Myocyte (in vitro differentiated cells): Measurements from ENCODE around the gene BICDL1. TPM values are rescaled to one million over a fixed set of nuclear protein-coding genes. Genes with fewer than 3 reads are reported as not detected.
"Not testable (repeated sequence)": the region's sequence is repeated elsewhere in the genome, so short reads cannot be mapped to it uniquely, and the experiment has no call there.

Experiments
- DNase-seq: peaks from one replicate; pipeline ENCODE4 v3.0.0-alpha.2; 2012; ENCODE audit warnings: low read depth
- polyA plus RNA-seq: library from polyadenylated mRNA; unstranded; fragments of >200 nt; gene quantifications from one replicate; pipeline ENCODE4 v1.2.1, GENCODE V29; 2012; ENCODE audit warnings: missing spikeins
- total RNA-seq: library from RNA; depleted of rRNA; stranded (reverse); fragments of >200 nt; gene quantifications from 2 replicates; pipeline ENCODE4 v1.2.3, GENCODE V29; 2014

BICDL1 gene
- 0.88 and 2.5 TPM in 2 replicates for total RNA-seq
- polyA plus RNA-seq = 1.5 TPM

DNA sequence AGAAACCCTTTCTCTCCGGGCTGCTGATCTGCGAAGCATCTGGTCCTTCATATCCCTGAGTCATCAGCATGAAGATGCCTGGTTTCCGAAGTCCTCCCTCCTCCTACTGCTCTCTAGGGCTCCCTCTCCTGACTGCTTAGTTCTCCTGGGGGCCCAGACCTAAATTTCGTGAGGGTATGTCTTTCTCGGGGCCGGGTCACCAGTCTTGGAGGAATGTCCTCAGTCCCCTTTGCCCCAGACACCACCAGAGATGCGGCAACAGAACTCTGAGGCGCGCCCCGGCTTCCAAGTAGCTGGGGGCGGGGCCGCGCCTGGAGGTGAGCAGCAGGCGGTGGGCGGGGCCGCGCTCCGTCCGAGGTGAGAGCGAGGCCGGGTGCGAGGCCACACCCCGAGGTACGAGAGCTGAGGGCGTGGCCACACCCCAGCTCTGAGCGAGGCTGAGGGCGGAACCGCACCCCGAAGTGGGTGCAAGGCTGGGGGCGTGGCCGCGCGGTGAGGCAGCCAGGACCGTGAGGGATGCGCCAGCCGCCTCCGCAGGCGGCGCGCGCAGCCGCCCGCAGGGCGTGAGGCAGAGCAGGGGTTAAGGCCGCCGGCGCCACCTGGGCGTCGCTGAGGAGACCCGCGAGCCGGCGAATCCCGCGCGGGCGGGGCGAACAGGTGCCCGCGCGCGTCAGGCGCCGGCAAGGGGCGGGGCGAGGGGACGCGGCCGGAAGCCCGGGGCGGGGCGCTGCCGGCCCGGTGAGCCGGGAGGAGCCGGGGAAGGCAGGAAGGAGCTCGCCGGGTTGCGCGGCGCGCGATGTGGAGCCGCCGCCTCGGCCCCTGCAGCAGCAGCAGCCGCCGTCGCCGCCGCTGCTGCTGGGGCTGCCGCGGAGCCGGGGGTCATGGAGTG, at the start of gene BICDL1:
BICDL1 (plus strand) TSS at position 765 of the 889 bp plus-strand sequence. CDS start 633 bp downstream, outside the sequence.
- peak; percentile 48 for DNase-seq

DNA sequence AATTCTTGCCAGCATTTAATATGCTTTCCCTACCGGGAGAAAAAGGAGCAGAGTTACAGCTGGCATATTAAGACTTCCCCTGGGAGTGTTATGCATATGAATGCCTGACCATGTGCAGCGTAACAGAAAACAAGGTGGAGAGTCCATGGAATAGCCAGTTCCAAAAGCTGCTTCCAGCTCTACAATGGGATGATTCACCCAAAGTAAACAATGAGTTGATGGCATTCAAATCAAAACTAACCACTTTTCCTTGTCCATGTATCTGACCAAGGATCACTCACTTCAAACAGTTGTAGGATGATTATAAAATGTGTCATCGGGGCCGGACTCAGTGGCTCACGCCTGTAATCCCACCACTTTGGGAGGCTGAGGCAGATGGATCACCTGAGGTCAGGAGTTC, 48.1 kb upstream of the BICDL1 start:
- peak; percentile 48 for DNase-seq

- peak; percentile 72 for DNase-seq
Observed at GRCh38 chr12:119942386-119942785, 46.6 kb upstream of the BICDL1 start.

DNA sequence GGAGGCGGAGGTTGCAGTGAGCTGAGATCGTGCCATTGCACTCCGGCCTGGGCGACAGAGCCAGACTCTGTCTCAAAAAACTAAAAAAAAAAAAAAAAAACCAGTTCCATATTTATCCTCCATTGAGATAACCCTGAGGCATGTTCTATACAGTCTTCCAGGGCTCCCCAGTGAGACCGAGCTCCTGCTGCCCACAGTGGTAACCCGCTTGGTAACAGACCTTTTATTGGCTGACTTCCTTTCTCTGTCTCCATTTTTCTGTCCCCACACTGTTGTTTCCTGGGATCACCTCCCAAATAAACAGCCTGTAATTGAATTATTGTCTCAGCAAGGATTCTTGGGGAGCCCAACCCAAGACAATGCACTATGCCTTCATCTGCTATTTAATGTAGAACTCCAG, 42.8 kb upstream of the BICDL1 start:
- DNase-seq = no peak

- DNase-seq = no peak
Observed at GRCh38 chr12:119949145-119949544, 39.9 kb upstream of the BICDL1 start.

- no peak for DNase-seq
Observed at GRCh38 chr12:119949594-119949993, 39.4 kb upstream of the BICDL1 start.

DNA sequence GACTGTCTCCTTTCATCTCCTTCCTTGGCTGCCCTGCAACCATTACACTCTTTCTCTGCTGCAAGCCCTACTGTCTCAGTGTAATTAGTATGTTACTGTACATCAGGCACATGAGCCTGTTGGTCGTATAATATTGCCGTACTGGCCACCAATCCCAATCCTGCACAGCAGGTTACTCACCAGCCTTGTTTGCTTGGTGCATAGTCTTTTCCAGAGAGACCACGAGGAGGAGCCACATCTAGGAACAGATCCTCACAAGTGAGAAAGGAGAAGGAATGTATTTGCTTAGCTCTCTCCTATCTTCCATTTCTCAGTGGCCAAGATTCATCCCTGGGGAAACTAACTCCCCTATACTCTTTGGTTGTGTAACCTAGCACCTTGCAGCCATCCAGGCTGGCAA, 33.0 kb upstream of the BICDL1 start:
- DNase-seq = no peak

- no peak for DNase-seq
Observed at GRCh38 chr12:119957135-119957534, 31.9 kb upstream of the BICDL1 start.

DNA sequence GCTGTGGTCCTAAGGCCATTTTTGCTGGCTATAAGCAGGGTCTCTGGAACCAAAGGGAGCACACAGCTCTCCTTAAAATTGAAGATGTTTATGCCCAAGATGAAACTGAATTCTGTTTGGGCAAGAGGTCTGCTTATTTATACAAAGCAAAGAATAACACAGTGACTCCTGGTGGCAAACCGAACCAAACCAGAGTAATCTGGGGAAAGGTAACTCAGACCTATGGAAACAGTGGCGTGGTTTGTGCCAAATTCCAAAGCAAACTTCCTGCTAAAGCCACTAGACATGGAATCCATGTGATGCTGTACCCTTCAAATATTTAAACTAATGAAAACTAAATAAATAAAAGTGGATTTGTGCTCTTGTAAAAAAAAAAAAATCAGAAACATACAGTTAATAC, 29.6 kb upstream of the BICDL1 start:
- no peak for DNase-seq

DNA sequence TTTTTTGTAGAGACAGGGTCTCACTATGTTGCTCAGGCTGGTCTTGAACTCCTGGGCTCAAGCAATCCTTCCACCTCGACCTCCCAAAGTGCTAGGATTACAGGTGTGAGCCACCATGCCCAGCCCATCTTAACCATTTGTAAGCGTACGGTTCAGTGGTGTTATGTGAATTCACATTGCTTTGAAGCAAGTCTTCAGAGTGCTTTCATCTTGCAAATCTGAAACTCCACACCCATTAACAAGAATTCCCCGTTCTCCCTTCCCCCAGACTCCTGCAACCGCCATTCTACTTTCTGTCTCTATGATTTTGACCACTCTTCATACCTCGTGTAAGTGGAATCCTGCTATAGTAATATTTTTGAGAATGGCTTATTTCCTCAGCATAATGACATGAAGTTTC, 24.9 kb upstream of the BICDL1 start:
- no peak for DNase-seq

DNA sequence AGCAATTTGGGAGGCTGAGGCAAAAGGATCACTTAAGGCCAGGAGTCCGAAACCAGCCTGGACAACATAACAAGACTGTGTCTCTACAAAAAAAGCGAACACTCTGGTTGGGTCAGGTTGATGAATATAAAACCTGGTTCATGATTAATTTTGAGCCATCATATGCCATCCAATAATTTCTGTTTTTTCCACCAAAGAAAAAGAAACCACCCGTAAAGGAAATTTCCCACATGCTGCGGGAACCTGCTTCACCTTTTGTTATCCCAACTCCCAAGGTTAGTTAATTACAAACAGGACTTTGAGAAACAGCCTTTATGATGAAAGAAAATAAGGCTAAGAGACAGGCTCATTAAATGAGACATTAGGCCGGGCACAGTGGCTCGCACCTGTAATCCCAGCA, 24.1 kb upstream of the BICDL1 start:
- no peak for DNase-seq

DNA sequence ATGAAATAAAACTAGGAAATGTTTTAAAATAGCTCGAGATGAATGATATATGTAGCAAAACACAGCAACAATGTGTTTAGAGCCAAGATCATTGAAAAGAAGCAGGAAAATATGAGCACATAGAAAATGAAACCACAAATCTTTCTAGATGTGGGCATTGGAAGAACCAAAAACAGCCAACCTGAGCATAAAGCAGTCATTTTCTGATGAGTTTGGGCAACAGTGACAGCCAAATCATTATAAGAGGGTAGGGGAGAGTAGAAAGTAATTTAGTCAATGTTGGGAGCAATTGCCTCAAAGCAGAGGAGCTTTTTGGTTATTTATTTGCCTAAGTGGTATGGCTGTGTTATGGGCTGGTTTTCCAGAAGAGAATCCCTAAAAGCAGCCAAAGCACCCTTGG, 8.8 kb upstream of the BICDL1 start:
- no peak for DNase-seq

DNA sequence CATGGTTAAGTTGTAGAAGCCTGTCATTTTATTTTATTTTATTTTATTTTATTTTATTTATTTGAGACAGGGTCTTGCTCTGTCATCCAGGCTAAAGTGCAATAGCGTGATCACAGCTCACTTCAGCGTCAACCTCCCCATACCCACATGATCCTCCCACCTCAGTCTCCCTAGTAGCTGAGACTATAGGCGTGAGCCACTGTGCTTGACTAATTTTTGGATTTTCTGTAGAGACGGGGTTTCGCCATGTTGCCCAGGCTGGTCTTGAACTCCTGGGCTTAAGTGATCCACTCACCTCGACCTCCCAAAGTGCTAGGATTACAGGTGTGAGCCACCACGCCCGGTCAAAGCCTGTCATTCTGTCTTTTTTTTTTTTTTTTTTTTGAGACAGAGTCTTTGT, 8.3 kb upstream of the BICDL1 start:
- DNase-seq = not testable (repeated sequence)

DNA sequence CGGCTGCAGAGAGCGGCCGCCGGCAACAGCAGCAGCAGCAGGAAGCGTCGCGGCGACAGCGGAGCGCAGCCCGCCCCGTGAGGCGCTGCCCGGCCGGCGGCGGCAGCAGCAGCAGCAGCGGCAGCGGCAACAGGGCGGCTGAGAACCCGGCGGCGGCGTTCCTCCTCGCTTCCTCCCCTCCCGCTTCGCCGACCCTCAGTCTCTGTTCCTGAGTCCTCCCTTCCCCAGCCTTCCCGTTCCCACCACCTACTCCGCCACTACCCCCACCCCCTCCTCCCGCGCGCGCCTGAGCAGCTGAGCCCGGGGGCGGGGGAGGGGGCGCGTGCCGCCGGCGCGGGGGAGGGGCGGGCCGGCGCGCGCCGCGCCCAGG, 310 bp downstream of the BICDL1 start:
- DNase-seq = peak; percentile 40

DNA sequence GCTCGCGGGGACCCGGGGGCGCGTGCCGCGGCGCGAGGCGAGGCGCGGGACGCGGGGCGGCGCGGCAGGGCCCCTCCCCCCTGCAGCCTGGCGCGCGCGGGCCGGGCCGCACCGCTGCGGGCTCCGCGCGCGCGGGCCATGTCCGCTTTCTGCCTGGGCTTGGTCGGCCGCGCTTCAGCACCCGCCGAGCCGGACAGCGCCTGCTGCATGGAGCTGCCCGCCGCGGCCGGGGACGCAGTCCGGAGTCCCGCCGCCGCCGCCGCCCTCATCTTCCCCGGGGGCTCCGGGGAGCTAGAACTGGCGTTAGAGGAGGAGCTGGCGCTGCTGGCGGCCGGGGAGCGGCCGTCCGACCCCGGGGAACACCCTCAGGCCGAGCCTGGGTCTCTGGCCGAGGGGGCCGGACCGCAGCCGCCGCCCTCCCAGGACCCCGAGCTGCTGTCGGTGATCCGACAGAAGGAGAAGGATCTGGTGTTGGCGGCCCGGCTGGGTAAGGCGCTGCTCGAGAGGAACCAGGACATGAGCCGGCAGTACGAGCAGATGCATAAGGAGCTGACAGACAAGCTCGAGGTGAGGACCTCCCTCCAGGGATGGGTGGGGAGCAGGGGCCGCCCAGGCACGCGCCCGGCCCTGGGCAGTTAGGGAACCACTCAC, 820 bp downstream of the BICDL1 start:
- DNase-seq = peak; percentile 77

DNA sequence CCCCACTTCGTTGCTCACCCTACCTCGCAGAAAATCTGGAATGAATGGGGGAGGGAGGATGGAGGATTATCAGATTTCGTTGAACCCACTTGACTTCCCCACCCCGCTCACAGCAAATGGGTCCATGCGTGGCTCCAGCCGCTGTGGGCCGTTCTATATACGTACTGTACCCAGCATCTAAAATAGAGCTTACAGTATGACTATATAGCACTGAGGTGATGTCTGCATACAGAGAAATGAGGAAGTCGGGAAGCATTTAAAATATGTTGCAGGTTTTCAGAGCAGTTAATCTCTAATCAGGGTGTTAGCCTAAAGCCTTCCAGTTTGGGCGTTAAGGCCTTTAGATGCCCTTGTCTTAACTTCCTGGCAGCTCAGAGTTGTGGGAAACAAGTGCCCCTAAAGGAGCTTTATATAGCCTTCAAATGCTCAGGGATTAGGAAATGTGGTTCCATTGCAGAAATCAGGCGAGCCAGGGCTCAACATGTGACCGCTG, 1.4 kb downstream of the BICDL1 start:
- peak; percentile 9 for DNase-seq

DNA sequence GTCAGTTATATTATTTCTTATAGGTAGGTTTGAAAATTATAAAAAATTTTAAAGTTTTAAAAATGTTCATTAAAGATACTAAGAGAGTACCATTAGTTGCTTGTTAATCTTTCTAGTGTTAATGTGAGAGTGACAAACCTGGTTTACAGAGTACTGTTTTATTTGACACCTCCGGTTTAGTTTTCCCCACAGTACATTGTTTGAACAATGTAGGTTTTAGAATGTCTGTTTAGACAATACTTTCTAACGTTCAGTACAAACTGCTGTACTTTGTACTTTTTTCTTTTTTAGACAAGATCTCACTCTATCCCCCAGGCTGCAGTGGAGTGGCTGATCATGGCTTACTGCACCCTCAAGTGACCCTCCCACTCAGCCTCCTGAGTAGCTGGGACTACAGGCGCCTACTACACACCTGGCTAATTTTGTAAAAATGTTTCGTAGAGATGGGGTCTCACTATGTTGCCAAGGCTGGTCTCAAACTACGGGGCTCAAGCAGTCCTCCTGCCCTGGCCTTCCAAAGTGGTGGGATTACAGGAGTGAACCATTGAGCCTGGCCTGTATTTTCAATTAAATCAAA, 3.2 kb downstream of the BICDL1 start:
- no peak for DNase-seq

DNA sequence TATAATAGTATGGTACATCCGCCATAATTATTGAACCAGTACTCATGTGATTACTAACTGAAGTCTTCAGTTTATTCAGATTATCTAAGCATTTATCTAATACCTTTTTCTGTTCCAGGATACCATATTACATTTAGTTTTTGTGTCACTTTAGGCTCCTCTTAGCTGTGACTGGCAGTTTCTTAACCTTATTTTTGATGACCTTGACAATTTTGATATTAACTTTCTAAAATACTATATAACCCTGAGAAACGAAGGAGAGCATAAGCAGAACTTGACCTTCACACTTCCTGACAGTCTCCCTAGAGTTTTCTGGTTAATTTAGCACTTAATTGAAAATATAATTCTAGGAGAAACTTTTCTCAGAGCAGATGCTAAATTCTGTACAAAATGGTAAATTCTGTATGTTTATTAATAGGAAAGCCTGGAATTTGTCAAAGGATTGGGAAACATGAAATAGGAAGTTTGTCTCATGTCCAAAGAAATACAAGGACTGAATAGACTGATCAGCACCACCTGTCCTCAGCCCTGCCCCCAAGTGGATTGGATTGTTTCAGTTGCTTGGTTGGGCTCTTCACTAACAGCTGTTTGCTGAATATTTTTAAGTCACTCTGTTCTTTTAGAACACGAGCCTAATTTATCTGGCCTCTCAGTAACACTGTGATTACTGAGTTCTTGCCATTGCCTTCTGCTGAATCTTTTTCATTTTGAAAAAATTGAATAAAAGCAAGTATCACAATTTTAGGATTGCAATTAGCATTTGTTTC, 6.0 kb downstream of the BICDL1 start:
- peak; percentile 82 for DNase-seq

- DNase-seq = no peak
Observed at GRCh38 chr12:119996417-119996816, 7.4 kb downstream of the BICDL1 start.

- DNase-seq = no peak
Observed at GRCh38 chr12:119998471-119999245, 9.6 kb downstream of the BICDL1 start.

- no peak for DNase-seq
Observed at GRCh38 chr12:120000556-120000955, 11.5 kb downstream of the BICDL1 start.
